NT2/D1 (cell line): ENCODE results near the gene SMAD6.

ENCODE experiments used
- DNase-seq: peaks from one replicate; pipeline ENCODE4 v3.0.0-alpha.2; 2011; ENCODE audit warnings: low read depth, low spot score
- H3K27me3 ChIP-seq: 2 replicates; pipeline ENCODE4 v1.6.0; 2011; ENCODE audit warnings: mild to moderate bottlenecking; ENCODE audit not compliant: insufficient read length, insufficient read depth
- H3K36me3 ChIP-seq: 2 replicates; pipeline ENCODE4 v1.6.1; 2011; ENCODE audit warnings: mild to moderate bottlenecking, low read length, mixed read lengths; ENCODE audit not compliant: insufficient read depth, insufficient read length
- H3K4me1 ChIP-seq: 2 replicates; pipeline ENCODE4 v1.5.1; 2011; ENCODE audit not compliant: insufficient read depth, insufficient read length
- H3K4me3 ChIP-seq: 2 replicates; pipeline ENCODE4 v1.5.1; 2011; ENCODE audit warnings: low read depth; ENCODE audit not compliant: insufficient read length
- H3K9ac ChIP-seq: 2 replicates; pipeline ENCODE4 v1.6.0; 2011; ENCODE audit warnings: low read depth; ENCODE audit not compliant: insufficient read length
- H3K9me3 ChIP-seq: 2 replicates; pipeline ENCODE4 v1.5.1; 2011; ENCODE audit warnings: mild to moderate bottlenecking, low read length; ENCODE audit not compliant: insufficient read depth
- SUZ12 ChIP-seq: IDR thresholded peaks from 2 replicates; pipeline ENCODE4 v1.6.1; 2011; ENCODE audit not compliant: insufficient read length, insufficient read depth; ENCODE audit errors: extremely low read depth
- YY1 ChIP-seq: IDR thresholded peaks from 2 replicates; pipeline ENCODE4 v1.6.1; 2011; ENCODE audit not compliant: insufficient read length, insufficient read depth
- ZNF274 ChIP-seq: IDR thresholded peaks from 2 replicates; pipeline ENCODE4 v1.6.1; 2011; ENCODE audit warnings: mild to moderate bottlenecking, low read depth, low read length

Gene SMAD6

DNA sequence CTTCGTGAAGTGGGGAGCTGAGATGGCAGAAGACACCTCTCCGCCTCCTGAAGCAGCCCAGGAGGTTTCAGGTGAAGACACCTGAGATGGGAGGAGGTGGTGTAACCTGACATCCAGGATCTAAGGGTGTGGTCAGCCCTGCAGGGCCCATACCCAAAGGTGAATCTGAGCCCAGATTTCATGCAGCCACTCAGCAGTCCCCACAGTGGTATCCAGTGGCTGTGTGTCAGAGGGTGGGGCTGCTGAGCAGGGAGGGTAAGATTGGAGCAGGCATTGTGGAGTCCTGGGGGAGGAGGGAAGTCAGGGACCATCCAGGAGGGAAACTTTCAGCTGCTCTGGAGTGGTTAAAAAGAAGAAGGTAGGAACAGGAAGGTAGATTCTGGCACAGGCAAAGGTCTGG, 46.0 kb upstream of the SMAD6 start:
- no peak for DNase-seq
- Histone ChIP-seq H3K4me3 (no peak overlapping the region), H3K9ac (no peak overlapping the region), H3K27me3 (no peaks in the 10 kb centered on the region), H3K36me3 (no peaks in the 10 kb centered on the region), H3K9me3 (no peaks in the 10 kb centered on the region), H3K4me1 (peaks cover 26% of the 10 kb centered on the region)
- TF ChIP-seq SUZ12: no peak
- no peak for TF ChIP-seq ZNF274
- no peak for TF ChIP-seq YY1

DNA sequence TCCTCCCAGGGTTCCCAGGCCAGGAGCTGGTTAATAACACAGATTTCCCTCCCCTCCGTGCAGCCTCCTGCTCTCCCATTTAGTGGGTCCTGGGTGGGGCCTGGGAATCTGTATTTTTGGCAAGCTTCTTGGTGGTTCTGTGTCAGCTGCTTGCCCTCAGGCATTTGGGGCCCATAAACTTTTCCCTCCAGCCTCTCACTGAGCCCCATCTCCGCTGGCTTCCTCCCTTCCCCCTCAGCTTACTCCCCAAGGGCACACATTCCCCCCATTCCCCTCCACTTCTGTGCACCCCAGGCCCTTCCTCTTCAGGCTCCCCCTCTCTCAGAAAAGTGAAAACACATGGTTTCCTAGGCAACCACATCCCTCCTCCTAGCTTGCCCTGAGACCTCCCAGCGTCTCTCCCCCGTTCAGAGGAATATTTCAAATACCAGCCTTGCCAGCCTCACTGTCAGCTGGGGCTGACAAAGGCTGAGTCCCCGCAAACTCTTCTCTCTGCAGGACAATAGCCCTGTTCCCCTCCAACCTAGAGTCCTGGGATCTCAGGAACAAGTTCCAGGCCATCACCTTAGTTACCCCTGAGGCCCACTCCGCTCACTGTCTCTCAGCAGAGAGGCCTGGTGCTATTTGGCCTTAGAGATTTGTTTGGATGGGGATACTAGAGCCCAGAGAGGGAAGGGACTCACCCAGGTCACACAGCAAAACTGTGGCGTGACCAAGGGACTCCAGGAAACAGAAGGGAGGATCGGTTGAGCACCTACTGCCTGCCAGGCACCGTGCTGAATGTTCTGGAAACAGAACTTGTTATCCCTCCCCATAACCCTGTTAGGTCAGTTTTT, 44.6 kb upstream of the SMAD6 start:
- TF ChIP-seq ZNF274: no peak
- no peak for TF ChIP-seq SUZ12
- no peak for TF ChIP-seq YY1
- Histone ChIP-seq H3K27me3 (no peaks in the 10 kb centered on the region), H3K4me3 (no peak overlapping the region), H3K36me3 (no peaks in the 10 kb centered on the region), H3K9ac (no peak overlapping the region), H3K9me3 (no peaks in the 10 kb centered on the region), H3K4me1 (peaks cover 30% of the 10 kb centered on the region)
- DNase-seq: peak; percentile 92

DNA sequence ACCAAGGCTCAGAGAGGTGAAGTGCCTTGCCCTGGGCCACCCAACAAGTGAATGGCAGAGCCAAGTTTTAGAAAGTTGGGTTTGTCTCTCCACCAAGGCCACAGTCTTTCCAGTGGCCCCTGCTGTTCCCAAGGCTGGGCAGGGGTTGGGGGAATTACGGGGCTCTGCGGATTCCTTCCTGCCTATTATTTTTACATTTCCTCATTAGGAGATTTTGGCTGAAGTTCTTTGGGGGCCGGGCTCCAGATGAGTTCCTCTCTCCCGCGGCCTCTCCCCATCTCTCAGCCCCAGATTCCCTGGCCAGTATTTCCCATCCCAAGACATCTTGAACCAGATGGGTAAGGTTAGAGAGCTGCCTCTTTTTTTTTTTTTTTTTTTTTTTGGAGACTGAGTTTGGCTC, 44.0 kb upstream of the SMAD6 start:
- no peak overlapping the region for H3K9ac ChIP-seq
- H3K4me1 ChIP-seq: peaks cover 30% of the 10 kb centered on the region
- no peak for DNase-seq
- no peaks in the 10 kb centered on the region for H3K9me3 ChIP-seq
- no peaks in the 10 kb centered on the region for H3K36me3 ChIP-seq
- H3K4me3 ChIP-seq: no peak overlapping the region
- TF ChIP-seq SUZ12 (no peak), YY1 (no peak), ZNF274 (no peak)
- no peaks in the 10 kb centered on the region for H3K27me3 ChIP-seq

DNA sequence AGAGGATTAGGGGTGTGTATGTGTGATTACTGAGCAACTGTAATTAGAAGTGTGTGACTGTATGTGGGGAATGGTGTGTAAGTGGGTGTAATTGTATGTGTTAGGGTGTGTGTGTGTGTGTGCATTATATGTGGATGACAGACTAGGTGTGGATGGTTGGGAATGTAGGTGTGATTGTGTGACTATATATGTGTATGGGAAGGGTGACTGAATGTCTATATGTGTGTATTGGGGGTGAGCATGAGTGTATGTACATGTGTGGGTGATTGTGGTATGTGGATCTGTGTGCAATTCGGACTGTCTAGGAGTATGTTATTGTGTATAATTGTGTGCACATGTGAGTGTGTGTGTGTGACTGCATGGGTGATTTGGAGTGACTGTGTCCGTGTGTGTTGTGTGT, 43.2 kb upstream of the SMAD6 start:
- no peaks in the 10 kb centered on the region for H3K9me3 ChIP-seq
- H3K4me1 ChIP-seq: peaks cover 22% of the 10 kb centered on the region
- H3K36me3 ChIP-seq: no peaks in the 10 kb centered on the region
- H3K4me3 ChIP-seq: no peak overlapping the region
- no peak for DNase-seq
- no peaks in the 10 kb centered on the region for H3K27me3 ChIP-seq
- no peak overlapping the region for H3K9ac ChIP-seq
- TF ChIP-seq SUZ12: no peak
- no peak for TF ChIP-seq ZNF274
- TF ChIP-seq YY1: no peak

DNA sequence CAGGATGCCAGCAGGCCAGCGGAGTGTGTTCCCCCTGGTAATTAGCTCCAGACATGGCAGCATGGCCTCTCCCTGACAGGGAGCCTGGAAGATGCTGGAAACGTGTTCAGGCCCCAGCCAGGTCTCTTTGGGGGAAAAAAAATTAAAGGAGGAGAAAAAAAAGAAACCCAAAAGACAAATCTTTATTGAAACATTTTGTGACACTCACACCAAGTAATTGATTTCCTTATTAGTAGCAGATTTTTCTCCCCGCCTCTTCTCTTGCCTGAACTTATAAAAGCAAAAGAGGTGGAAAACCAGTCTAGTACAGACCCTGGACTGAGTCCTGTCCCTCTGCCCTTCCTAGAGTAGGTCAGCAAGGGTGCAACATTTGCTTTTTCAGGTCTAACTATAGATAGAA, 42.7 kb upstream of the SMAD6 start:
- H3K9ac ChIP-seq: no peak overlapping the region

DNA sequence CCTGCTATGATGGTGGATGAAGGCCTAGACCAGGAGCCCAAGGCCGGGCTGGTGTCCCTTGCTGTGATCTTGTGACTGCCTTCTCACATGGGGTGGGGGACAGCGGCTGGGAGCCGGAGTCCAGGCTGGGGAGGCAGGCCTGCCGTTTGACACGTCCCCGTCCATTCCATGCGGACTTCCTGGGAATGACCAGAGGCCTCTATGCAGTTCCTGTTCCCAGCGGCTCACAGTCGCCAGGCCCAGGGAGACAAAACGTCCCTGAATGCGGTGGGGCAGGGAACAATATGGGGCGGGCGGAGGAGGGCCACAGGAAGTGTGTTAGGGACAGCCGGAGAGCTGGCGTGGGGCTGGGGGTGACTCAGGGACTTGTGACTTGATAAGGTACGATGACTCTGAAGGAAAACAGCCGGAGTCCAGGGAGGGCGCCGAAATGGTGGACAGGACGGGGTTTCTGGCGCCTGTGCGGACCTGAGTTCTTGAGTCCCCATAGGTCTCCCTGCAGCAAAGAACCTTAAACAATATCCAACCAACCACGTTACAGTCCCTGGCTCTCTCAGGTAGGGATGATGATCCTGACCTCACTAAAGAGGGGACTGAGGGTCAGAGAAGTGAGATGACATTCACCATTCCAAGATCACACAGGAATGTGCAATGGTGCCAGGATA, 40.5 kb upstream of the SMAD6 start:
- Histone ChIP-seq H3K4me3 (no peak overlapping the region), H3K4me1 (peaks cover 11% of the 10 kb centered on the region), H3K27me3 (no peaks in the 10 kb centered on the region), H3K36me3 (no peaks in the 10 kb centered on the region), H3K9ac (no peak overlapping the region), H3K9me3 (no peaks in the 10 kb centered on the region)
- no peak for DNase-seq
- no peak for TF ChIP-seq YY1
- no peak for TF ChIP-seq ZNF274
- TF ChIP-seq SUZ12: no peak

More for the DNA sequence above, 42.7 kb upstream of the SMAD6 start:
- Histone ChIP-seq H3K4me3 (no peak overlapping the region), H3K4me1 (peaks cover 18% of the 10 kb centered on the region), H3K27me3 (no peaks in the 10 kb centered on the region), H3K36me3 (no peaks in the 10 kb centered on the region), H3K9me3 (no peaks in the 10 kb centered on the region)
- DNase-seq: no peak
- no peak for TF ChIP-seq SUZ12
- no peak for TF ChIP-seq ZNF274
- TF ChIP-seq YY1: no peak

DNA sequence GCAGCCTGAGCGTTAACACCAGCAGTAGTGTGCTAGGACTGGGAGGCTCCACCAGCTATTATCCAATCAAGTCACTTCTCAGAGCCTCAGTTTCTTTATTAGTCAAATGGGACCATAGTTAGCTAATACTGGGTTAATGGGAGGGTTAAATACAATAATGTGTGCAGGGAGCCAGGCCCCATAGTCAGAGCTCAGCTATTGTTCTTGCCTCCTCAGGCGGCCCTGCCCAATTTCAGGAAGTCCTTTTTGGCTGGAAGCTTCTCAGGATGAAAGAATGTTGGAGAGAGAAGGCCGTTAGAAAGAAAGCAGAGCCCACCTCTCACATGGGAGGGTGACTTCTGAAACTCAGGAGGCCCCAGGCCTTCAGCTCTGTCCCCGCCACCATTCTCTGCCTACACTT, 39.5 kb upstream of the SMAD6 start:
- Histone ChIP-seq H3K4me1 (peaks cover 8% of the 10 kb centered on the region), H3K36me3 (no peaks in the 10 kb centered on the region), H3K27me3 (no peaks in the 10 kb centered on the region), H3K4me3 (no peak overlapping the region), H3K9me3 (no peaks in the 10 kb centered on the region), H3K9ac (no peak overlapping the region)
- no peak for DNase-seq
- no peak for TF ChIP-seq SUZ12
- no peak for TF ChIP-seq ZNF274
- no peak for TF ChIP-seq YY1
